ENCODE measurements around the gene SLC5A4. TPM values are rescaled to one million over a fixed set of nuclear protein-coding genes. Genes with fewer than 3 reads are reported as not detected.

SLC5A4 gene
- total and polyA plus RNA-seq, 3 experiments from 2014 or later, result not detected

- no peaks in the 10 kb centered on the region for H3K9me3 Mint-ChIP-seq
- ChIA-PET POLR2A (no interaction called here), CTCF (interaction anchor here (0.9 kb wide), 1 partner anchor 16 kb away, joined by 3 read pairs; no protein-coding TSS in a partner anchor)
- H3K36me3 ChIP-seq (ENCODE audit: insufficient read depth, low read length), result no peaks in the 10 kb centered on the region
- no peaks in the 10 kb centered on the region for H3K9me3 ChIP-seq (ENCODE audit: low read length)
- peaks cover 0 to 35% of the 10 kb centered on the region in 2 donors for H3K27me3 Mint-ChIP-seq
- H3K4me1 ChIP-seq (ENCODE audit: insufficient read depth, low read length), result no peaks in the 10 kb centered on the region
- no peak overlapping the region for H3K4me3 ChIP-seq (ENCODE audit: low read length)
- no peak overlapping the region for H3K4me3 Mint-ChIP-seq
- peak overlapping the region in 1 of 8 donors; percentile 3 for H3K27ac Mint-ChIP-seq
- DNase-seq, result no peak
- H3K27me3 ChIP-seq (ENCODE audit: insufficient read depth, low read length, poor library complexity, severe bottlenecking), result no peaks in the 10 kb centered on the region
- no peak overlapping the region for H3K27ac ChIP-seq (ENCODE audit: low read depth, low read length)
- H3K4me1 Mint-ChIP-seq, result no peaks in the 10 kb centered on the region
- H3K36me3 Mint-ChIP-seq, result no peaks in the 10 kb centered on the region
Observed at GRCh38 chr22:32226326-32227104, 28.6 kb downstream of the SLC5A4 start.

DNA sequence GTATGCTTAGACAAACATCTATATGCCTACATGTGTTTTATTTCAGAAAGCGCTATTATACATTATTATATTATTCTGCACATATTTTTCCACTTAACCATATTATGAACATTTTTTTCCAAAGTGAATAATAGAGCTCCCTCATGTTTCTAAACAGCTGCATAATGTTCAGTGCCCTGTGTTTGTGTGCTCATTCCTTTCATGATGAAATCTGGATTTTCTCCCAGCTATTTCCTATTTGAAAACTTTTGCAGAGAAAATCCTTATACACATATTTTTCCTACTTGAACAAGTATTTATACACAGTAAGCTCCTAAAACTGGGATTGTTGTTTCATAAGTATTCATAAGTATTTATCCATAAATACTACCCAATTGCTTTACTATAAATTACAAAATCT is 32.2 kb downstream of the SLC5A4 start:
- Histone ChIP-seq H3K4me1 (ENCODE audit: insufficient read depth, low read length) (no peaks in the 10 kb centered on the region), H3K9me3 (ENCODE audit: low read length) (no peaks in the 10 kb centered on the region), H3K36me3 (ENCODE audit: insufficient read depth, low read length) (no peaks in the 10 kb centered on the region), H3K27me3 (ENCODE audit: insufficient read depth, low read length, poor library complexity, severe bottlenecking) (no peaks in the 10 kb centered on the region), H3K4me3 (ENCODE audit: low read length) (no peak overlapping the region), H3K27ac (ENCODE audit: low read depth, low read length) (no peak overlapping the region)
- Mint-ChIP-seq H3K4me1 (no peaks in the 10 kb centered on the region), H3K27ac (no peak overlapping the region), H3K9me3 (no peaks in the 10 kb centered on the region), H3K4me3 (no peak overlapping the region), H3K27me3 (peaks cover 0 to 27% of the 10 kb centered on the region in 2 donors), H3K36me3 (no peaks in the 10 kb centered on the region)
- ChIA-PET POLR2A (no interaction called here), CTCF (interaction anchor here (0.9 kb wide), 1 partner anchor 21 kb away, joined by 3 read pairs; no protein-coding TSS in a partner anchor)
- DNase-seq, result no peak

DNA sequence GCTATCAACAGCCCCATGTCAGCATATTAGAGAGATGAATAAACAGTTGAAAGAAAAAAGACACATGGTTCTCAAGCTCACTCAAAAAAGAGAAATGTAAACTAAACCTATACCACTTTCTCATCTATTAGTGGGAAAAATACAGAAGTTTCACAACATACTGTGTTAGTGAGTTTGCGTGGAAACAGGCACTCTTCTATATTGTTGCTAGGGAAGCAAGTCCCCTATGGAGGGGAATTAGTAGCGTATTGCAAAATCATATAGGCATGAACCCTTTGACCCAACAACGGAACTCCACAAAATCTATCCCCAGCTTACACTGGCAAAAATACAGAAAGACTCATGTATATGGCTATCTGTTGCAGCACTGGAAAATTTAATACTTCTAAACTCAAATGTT is 36.1 kb downstream of the SLC5A4 start:
- H3K27ac ChIP-seq (ENCODE audit: low read depth, low read length), result no peak overlapping the region
- no peaks in the 10 kb centered on the region for H3K4me1 ChIP-seq (ENCODE audit: insufficient read depth, low read length)
- H3K4me3 Mint-ChIP-seq, result no peak overlapping the region
- H3K36me3 ChIP-seq (ENCODE audit: insufficient read depth, low read length), result no peaks in the 10 kb centered on the region
- ChIA-PET CTCF (no interaction called here), POLR2A (no interaction called here)
- DNase-seq, result no peak
- H3K9me3 Mint-ChIP-seq, result no peaks in the 10 kb centered on the region
- H3K4me3 ChIP-seq (ENCODE audit: low read length), result no peak overlapping the region
- H3K36me3 Mint-ChIP-seq, result no peaks in the 10 kb centered on the region
- no peak overlapping the region for H3K27ac Mint-ChIP-seq
- no peaks in the 10 kb centered on the region for H3K9me3 ChIP-seq (ENCODE audit: low read length)
- H3K27me3 ChIP-seq (ENCODE audit: insufficient read depth, low read length, poor library complexity, severe bottlenecking), result no peaks in the 10 kb centered on the region
- H3K4me1 Mint-ChIP-seq, result no peaks in the 10 kb centered on the region
- H3K27me3 Mint-ChIP-seq, result peaks cover 0 to 22% of the 10 kb centered on the region in 2 donors

DNA sequence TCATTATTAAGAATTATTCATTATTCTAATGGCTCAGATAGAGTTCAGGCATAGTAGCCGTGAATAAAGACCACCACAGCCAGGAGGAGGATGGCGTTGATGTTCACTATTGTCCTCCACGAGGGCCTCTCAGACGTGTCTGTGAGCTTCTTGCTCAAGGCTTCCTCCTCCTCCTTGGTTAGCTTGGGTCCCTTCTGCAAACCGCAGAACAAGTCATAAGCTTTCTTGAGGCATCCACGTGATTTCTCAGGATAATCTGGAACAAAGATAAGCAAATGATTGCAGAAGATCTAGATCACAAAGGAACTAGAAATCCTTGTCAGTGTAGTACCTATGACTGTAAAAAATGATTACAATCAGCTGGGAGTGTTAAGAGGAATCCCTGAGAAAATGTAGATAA is 36.7 kb downstream of the SLC5A4 start:
- Histone ChIP-seq H3K4me3 (ENCODE audit: low read length) (no peak overlapping the region), H3K36me3 (ENCODE audit: insufficient read depth, low read length) (no peaks in the 10 kb centered on the region), H3K27me3 (ENCODE audit: insufficient read depth, low read length, poor library complexity, severe bottlenecking) (no peaks in the 10 kb centered on the region), H3K27ac (ENCODE audit: low read depth, low read length) (no peak overlapping the region), H3K4me1 (ENCODE audit: insufficient read depth, low read length) (no peaks in the 10 kb centered on the region), H3K9me3 (ENCODE audit: low read length) (no peaks in the 10 kb centered on the region)
- Mint-ChIP-seq H3K27ac (no peak overlapping the region), H3K9me3 (no peaks in the 10 kb centered on the region), H3K27me3 (peaks cover 0 to 19% of the 10 kb centered on the region in 2 donors), H3K4me3 (no peak overlapping the region), H3K36me3 (no peaks in the 10 kb centered on the region), H3K4me1 (no peaks in the 10 kb centered on the region)
- DNase-seq, result no peak
- ChIA-PET CTCF (no interaction called here), POLR2A (no interaction called here)

- POLR2A ChIA-PET, result no interaction called here
- H3K4me3 ChIP-seq (ENCODE audit: low read length), result no peak overlapping the region
- H3K36me3 Mint-ChIP-seq, result no peaks in the 10 kb centered on the region
- H3K27me3 Mint-ChIP-seq, result peaks cover 0 to 22% of the 10 kb centered on the region in 2 donors
- no peaks in the 10 kb centered on the region for H3K9me3 ChIP-seq (ENCODE audit: low read length)
- no peaks in the 10 kb centered on the region for H3K4me1 ChIP-seq (ENCODE audit: insufficient read depth, low read length)
- H3K4me1 Mint-ChIP-seq, result no peaks in the 10 kb centered on the region
- CTCF ChIA-PET, result no interaction called here
- H3K36me3 ChIP-seq (ENCODE audit: insufficient read depth, low read length), result no peaks in the 10 kb centered on the region
- no peak overlapping the region for H3K27ac Mint-ChIP-seq
- H3K4me3 Mint-ChIP-seq, result no peak overlapping the region
- DNase-seq, result no peak
- no peaks in the 10 kb centered on the region for H3K27me3 ChIP-seq (ENCODE audit: insufficient read depth, low read length, poor library complexity, severe bottlenecking)
- H3K9me3 Mint-ChIP-seq, result no peaks in the 10 kb centered on the region
- H3K27ac ChIP-seq (ENCODE audit: low read depth, low read length), result no peak overlapping the region
Observed at GRCh38 chr22:32217465-32217864, 37.7 kb downstream of the SLC5A4 start.

GRCh38 chr22:32216911-32217310 is 38.2 kb downstream of the SLC5A4 start:
- Histone ChIP-seq H3K27ac (ENCODE audit: low read depth, low read length) (no peak overlapping the region), H3K4me1 (ENCODE audit: insufficient read depth, low read length) (no peaks in the 10 kb centered on the region), H3K36me3 (ENCODE audit: insufficient read depth, low read length) (no peaks in the 10 kb centered on the region), H3K9me3 (ENCODE audit: low read length) (no peaks in the 10 kb centered on the region), H3K4me3 (ENCODE audit: low read length) (no peak overlapping the region), H3K27me3 (ENCODE audit: insufficient read depth, low read length, poor library complexity, severe bottlenecking) (no peaks in the 10 kb centered on the region)
- no peaks in the 10 kb centered on the region for H3K9me3 Mint-ChIP-seq
- ChIA-PET POLR2A (no interaction called here), CTCF (no interaction called here)
- H3K4me3 Mint-ChIP-seq, result no peak overlapping the region
- DNase-seq, result no peak
- H3K27ac Mint-ChIP-seq, result no peak overlapping the region
- no peaks in the 10 kb centered on the region for H3K36me3 Mint-ChIP-seq
- no peaks in the 10 kb centered on the region for H3K4me1 Mint-ChIP-seq
- H3K27me3 Mint-ChIP-seq, result peaks cover 0 to 26% of the 10 kb centered on the region in 2 donors

GRCh38 chr22:32211011-32211410 is 44.1 kb downstream of the SLC5A4 start:
- H3K4me3 Mint-ChIP-seq, result no peak overlapping the region
- peaks cover 2 to 20% of the 10 kb centered on the region in 2 donors for H3K27me3 Mint-ChIP-seq
- Histone ChIP-seq H3K9me3 (ENCODE audit: low read length) (no peaks in the 10 kb centered on the region), H3K27ac (ENCODE audit: low read depth, low read length) (no peak overlapping the region), H3K27me3 (ENCODE audit: insufficient read depth, low read length, poor library complexity, severe bottlenecking) (no peaks in the 10 kb centered on the region), H3K4me3 (ENCODE audit: low read length) (no peak overlapping the region), H3K36me3 (ENCODE audit: insufficient read depth, low read length) (no peaks in the 10 kb centered on the region), H3K4me1 (ENCODE audit: insufficient read depth, low read length) (peaks cover 11% of the 10 kb centered on the region)
- H3K27ac Mint-ChIP-seq, result no peak overlapping the region
- ChIA-PET POLR2A (no interaction called here), CTCF (interaction anchor here (1.0 to 1.3 kb wide), 2 partner anchors 9 to 16 kb away, joined by 3 read pairs; no protein-coding TSS in a partner anchor)
- H3K36me3 Mint-ChIP-seq, result no peaks in the 10 kb centered on the region
- no peaks in the 10 kb centered on the region for H3K9me3 Mint-ChIP-seq
- DNase-seq, result no peak
- H3K4me1 Mint-ChIP-seq, result peaks cover 9 to 15% (median 10%) of the 10 kb centered on the region in 3 donors

DNA sequence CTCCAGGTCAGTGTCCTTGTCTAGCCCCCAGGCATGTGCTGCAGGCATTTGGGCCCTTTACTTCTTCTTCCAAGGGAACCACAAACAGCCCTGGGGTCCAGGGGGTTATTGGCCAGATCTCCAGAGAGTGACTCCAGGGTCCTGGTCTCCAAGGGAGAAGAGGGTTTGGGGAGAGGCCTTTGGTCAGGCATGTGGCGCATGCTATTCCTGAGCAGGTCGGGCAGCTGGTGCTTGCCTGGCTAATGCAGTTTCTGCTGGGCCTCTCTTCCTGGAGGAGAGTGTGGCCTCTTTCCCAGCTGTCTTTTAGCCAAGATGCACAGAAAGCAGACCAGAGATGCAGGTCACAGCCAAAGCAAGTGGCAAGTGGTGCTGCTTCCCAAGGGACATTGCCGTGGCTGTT is 46.5 kb downstream of the SLC5A4 start:
- no peaks in the 10 kb centered on the region for H3K36me3 ChIP-seq (ENCODE audit: insufficient read depth, low read length)
- Mint-ChIP-seq H3K4me3 (no peak overlapping the region), H3K27ac (no peak overlapping the region), H3K27me3 (peaks cover 2 to 22% of the 10 kb centered on the region in 2 donors), H3K4me1 (peaks cover 20 to 32% (median 30%) of the 10 kb centered on the region in 3 donors), H3K9me3 (no peaks in the 10 kb centered on the region), H3K36me3 (no peaks in the 10 kb centered on the region)
- H3K27ac ChIP-seq (ENCODE audit: low read depth, low read length), result no peak overlapping the region
- H3K9me3 ChIP-seq (ENCODE audit: low read length), result no peaks in the 10 kb centered on the region
- no peak for DNase-seq
- ChIA-PET CTCF (no interaction called here), POLR2A (no interaction called here)
- H3K27me3 ChIP-seq (ENCODE audit: insufficient read depth, low read length, poor library complexity, severe bottlenecking), result no peaks in the 10 kb centered on the region
- no peak overlapping the region for H3K4me3 ChIP-seq (ENCODE audit: low read length)
- peaks cover 13% of the 10 kb centered on the region for H3K4me1 ChIP-seq (ENCODE audit: insufficient read depth, low read length)
